HepG2 (cell line): ENCODE results near the gene FUCA1. TPM values are rescaled to one million over a fixed set of nuclear protein-coding genes. Genes with fewer than 3 reads are reported as not detected.

ENCODE experiments used
- ARNTL ChIP-seq: sonication (generic); formaldehyde crosslinking; IDR thresholded peaks from 2 replicates; pipeline ENCODE4 v1.4.0; 2020; ENCODE audit warnings: mild to moderate bottlenecking, missing genetic modification reagents
- ATF7 ChIP-seq, 2 experiments: fragments of 450-650 bp in 1 of 2; sonication (generic) in 1 of 2; formaldehyde crosslinking in 1 of 2; IDR thresholded peaks; 2 replicates each; pipeline versions ENCODE4 v1.4.0 to v1.6.1; 2016 to 2020; ENCODE audit warnings: antibody characterized with exemption in 1 of 2, mild to moderate bottlenecking in 1 of 2, missing genetic modification reagents in 1 of 2
- BCL6 ChIP-seq: IDR thresholded peaks from 2 replicates; pipeline ENCODE4 v1.6.1; 2016; ENCODE audit warnings: missing genetic modification reagents, missing compliant biosample characterization
- CBX1 ChIP-seq: IDR thresholded peaks from one replicate; pipeline ENCODE4 v1.6.1; 2016; ENCODE audit warnings: antibody characterized with exemption, low read depth
- CBX2 ChIP-seq, 2 experiments: fragments of 200-600 bp in 1 of 2; sonication (generic); formaldehyde crosslinking in 1 of 2; IDR thresholded peaks; 2 replicates each; pipeline versions ENCODE4 v1.7.0 to v1.8.1; 2018 to 2022; ENCODE audit warnings: low read depth in 2 of 2, low read length in 1 of 2, mild to moderate bottlenecking in 1 of 2, missing genetic modification reagents in 1 of 2
- CREB3 ChIP-seq: sonication (generic); formaldehyde crosslinking; IDR thresholded peaks from 2 replicates; pipeline ENCODE4 v1.5.0; 2020; ENCODE audit warnings: missing genetic modification reagents
- CREM ChIP-seq, 2 experiments: sonication (generic) in 1 of 2; formaldehyde crosslinking in 1 of 2; IDR thresholded peaks; 2 replicates each; pipeline versions ENCODE4 v1.4.0 to v1.6.1; 2016 to 2020; ENCODE audit warnings: antibody characterized with exemption in 1 of 2, mild to moderate bottlenecking in 1 of 2, missing genetic modification reagents in 1 of 2
- HNRNPL ChIP-seq: fragments of 200-400 bp; formaldehyde crosslinking; IDR thresholded peaks from 2 replicates; pipeline ENCODE4 v1.6.1; 2017; ENCODE audit warnings: mild to moderate bottlenecking, low read depth, low read length
- MED1 ChIP-seq: sonication (generic); formaldehyde crosslinking; IDR thresholded peaks from 2 replicates; pipeline ENCODE4 v1.4.0; 2020; ENCODE audit warnings: missing genetic modification reagents
- MLX ChIP-seq: IDR thresholded peaks from 2 replicates; pipeline ENCODE4 v1.6.1; 2016
- MXI1 ChIP-seq: IDR thresholded peaks from 3 replicates; pipeline ENCODE4 v1.6.1; 2012; ENCODE audit warnings: low read depth, low read length, inconsistent platforms, borderline replicate concordance
- NFKBIZ ChIP-seq: IDR thresholded peaks from 2 replicates; pipeline ENCODE4 v1.6.1; 2018; ENCODE audit warnings: missing genetic modification reagents, missing compliant biosample characterization
- NPAS2 ChIP-seq: sonication (generic); formaldehyde crosslinking; IDR thresholded peaks from 2 replicates; pipeline ENCODE4 v1.8.0; 2022; ENCODE audit warnings: mild to moderate bottlenecking, missing genetic modification reagents, borderline replicate concordance
- NR3C1 ChIP-seq: sonication (generic); formaldehyde crosslinking; IDR thresholded peaks from 2 replicates; pipeline ENCODE4 v1.4.0; 2020; ENCODE audit warnings: missing genetic modification reagents
- RBM22 ChIP-seq: fragments of 200-400 bp; formaldehyde crosslinking; optimal IDR thresholded peaks from 2 replicates; pipeline ENCODE3; 2017; ENCODE audit warnings: mild to moderate bottlenecking, low read length, moderate library complexity
- SNRNP70 ChIP-seq: fragments of 200-400 bp; formaldehyde crosslinking; IDR thresholded peaks from 2 replicates; pipeline ENCODE4 v1.6.1; 2017; ENCODE audit warnings: mild to moderate bottlenecking, low read depth, low read length, moderate library complexity
- TAF1 ChIP-seq: sonication (generic); formaldehyde crosslinking; IDR thresholded peaks from 2 replicates; pipeline ENCODE4 v1.4.0; 2020; ENCODE audit warnings: missing genetic modification reagents
- TAF15 ChIP-seq: fragments of 200-400 bp; formaldehyde crosslinking; IDR thresholded peaks from one replicate; pipeline ENCODE4 v1.6.1; 2018; ENCODE audit warnings: mild to moderate bottlenecking, low read depth, low read length; ENCODE audit not compliant: poor library complexity, severe bottlenecking
- ZBTB7A ChIP-seq: sonication (generic); formaldehyde crosslinking; IDR thresholded peaks from 2 replicates; pipeline ENCODE4 v1.8.0; 2022; ENCODE audit warnings: mild to moderate bottlenecking, missing genetic modification reagents
- ZNF33B ChIP-seq: sonication (generic); formaldehyde crosslinking; IDR thresholded peaks from 2 replicates; pipeline ENCODE4 v1.5.1; 2020; ENCODE audit warnings: mild to moderate bottlenecking, missing genetic modification reagents
- ZNF343 ChIP-seq: sonication (generic); formaldehyde crosslinking; IDR thresholded peaks from 2 replicates; pipeline ENCODE4 v1.4.0; 2020; ENCODE audit warnings: mild to moderate bottlenecking, missing genetic modification reagents
- ZNF441 ChIP-seq: sonication (generic); formaldehyde crosslinking; IDR thresholded peaks from 2 replicates; pipeline ENCODE4 v1.7.0; 2021; ENCODE audit warnings: missing genetic modification reagents, borderline replicate concordance
- ZNF501 ChIP-seq: sonication (generic); formaldehyde crosslinking; IDR thresholded peaks from 2 replicates; pipeline ENCODE4 v1.5.1; 2020; ENCODE audit warnings: mild to moderate bottlenecking, moderate library complexity, missing genetic modification reagents
- ZNF639 ChIP-seq: conservative IDR thresholded peaks from 2 replicates; pipeline ENCODE4 v1.6.1; 2018; ENCODE audit warnings: missing genetic modification reagents
- ZNF761 ChIP-seq: sonication (generic); formaldehyde crosslinking; conservative IDR thresholded peaks from 2 replicates; pipeline ENCODE4 v1.4.0; 2020; ENCODE audit warnings: mild to moderate bottlenecking, missing genetic modification reagents
- ZSCAN12 ChIP-seq: sonication (generic); formaldehyde crosslinking; IDR thresholded peaks from 2 replicates; pipeline ENCODE4 v1.9.0; 2021; ENCODE audit warnings: mild to moderate bottlenecking, missing genetic modification reagents
- polyA plus RNA-seq, 8 experiments: library from polyadenylated mRNA; depleted of rRNA in 3 of 8; stranded (reverse) in 7 of 8; unstranded in 1 of 8; fragments of >200 nt; fragmentation: Illumina TruSeq in 4 of 8; extraction: Trizol in 4 of 8; gene quantifications; 2 replicates each; pipeline versions ENCODE4 v1.2.1 to v1.2.3, GENCODE V29; 2011 to 2016; ENCODE audit warnings: low read depth in 4 of 8, missing spikeins in 1 of 8, mixed read lengths in 1 of 8; ENCODE audit not compliant: insufficient read depth in 1 of 8
- total RNA-seq, 5 experiments: library from RNA; depleted of rRNA; stranded (reverse); fragments of >200 nt; fragmentation: Illumina TruSeq; extraction: Trizol; gene quantifications; 2 replicates each; pipeline ENCODE4 v1.2.3, GENCODE V29; 2016; ENCODE audit warnings: low read depth in 1 of 5
- TF ChIP-seq, protein P1 (sequence below): sonication (generic); formaldehyde crosslinking; IDR thresholded peaks from 2 replicates; pipeline ENCODE4 v1.4.0; 2020; ENCODE audit warnings: missing genetic modification reagents

FUCA1 gene
- total and polyA plus RNA-seq, 2 of the 13 experiments (the other 11 are each of a cell fraction or from before 2014, with no cell fraction given), result 32.7 to 33.6 TPM

- TF ChIP-seq CREM (IDR thresholded peaks at IDR 0.05), result 0 out of 2 replicates have a peak, but pooled peaks have one; percentile 37
- no peak for TF ChIP-seq CREM (CRISPR knock-in tag; IDR thresholded peaks at IDR 0.05)
- TF ChIP-seq ATF7 (IDR thresholded peaks at IDR 0.05), result no peak
- TF ChIP-seq ATF7 (CRISPR knock-in tag; IDR thresholded peaks at IDR 0.05), result no peak
- no peak for TF ChIP-seq CBX1
- TF ChIP-seq RBM22, result no peak
- no peak for TF ChIP-seq ZNF501 (CRISPR knock-in tag)
- TF ChIP-seq MLX (CRISPR knock-in tag), result peak; percentile 34; the same call in 1 of the 2 replicates
- TF ChIP-seq ZNF343 (CRISPR knock-in tag), result no peak
- TF ChIP-seq SNRNP70, result no peak
- TF ChIP-seq TAF1 (CRISPR knock-in tag), result peak; percentile 24
- no peak for TF ChIP-seq NR3C1 (CRISPR knock-in tag)
- peak; percentile 58; the same call in 1 of the 2 replicates for TF ChIP-seq ZNF441 (CRISPR knock-in tag)
- TF ChIP-seq, protein P1, sequence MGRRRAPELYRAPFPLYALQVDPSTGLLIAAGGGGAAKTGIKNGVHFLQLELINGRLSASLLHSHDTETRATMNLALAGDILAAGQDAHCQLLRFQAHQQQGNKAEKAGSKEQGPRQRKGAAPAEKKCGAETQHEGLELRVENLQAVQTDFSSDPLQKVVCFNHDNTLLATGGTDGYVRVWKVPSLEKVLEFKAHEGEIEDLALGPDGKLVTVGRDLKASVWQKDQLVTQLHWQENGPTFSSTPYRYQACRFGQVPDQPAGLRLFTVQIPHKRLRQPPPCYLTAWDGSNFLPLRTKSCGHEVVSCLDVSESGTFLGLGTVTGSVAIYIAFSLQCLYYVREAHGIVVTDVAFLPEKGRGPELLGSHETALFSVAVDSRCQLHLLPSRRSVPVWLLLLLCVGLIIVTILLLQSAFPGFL, result no peak
- TF ChIP-seq ZNF761, result no peak
- no peak for TF ChIP-seq NPAS2 (CRISPR knock-in tag)
- 0 out of 2 replicates have a peak, but pooled peaks have one; percentile 43 for TF ChIP-seq ZNF33B (CRISPR knock-in tag)
- no peak for TF ChIP-seq ARNTL
- peak; percentile 75; the same call in 1 of the 3 replicates for TF ChIP-seq MXI1
- TF ChIP-seq ZBTB7A (CRISPR knock-in tag), result 0 out of 2 replicates have a peak, but pooled peaks have one; percentile 11
- TF ChIP-seq CREB3 (CRISPR knock-in tag), result no peak
- TF ChIP-seq HNRNPL, result peak; percentile 98
- TF ChIP-seq ZNF639 (CRISPR knock-in tag), result no peak
- peak; percentile 32 for TF ChIP-seq MED1 (CRISPR knock-in tag)
- no peak; the same call in 1 of the 2 replicates for TF ChIP-seq NFKBIZ (CRISPR knock-in tag)
- TF ChIP-seq BCL6 (CRISPR knock-in tag), result no peak
- TF ChIP-seq TAF15, result peak; percentile 53
- no peak for TF ChIP-seq CBX2 (IDR thresholded peaks at IDR 0.05; ENCODE audit: low read depth, low read length)
- TF ChIP-seq CBX2 (CRISPR knock-in tag; IDR thresholded peaks at IDR 0.05; ENCODE audit: low read depth), result no peak
- TF ChIP-seq ZSCAN12, result no peak
Measured at GRCh38 chr1:23799570-23800399, 68.3 kb downstream of the FUCA1 start (continued).
